Measurements from ENCODE around the gene NUBP2.

DNA sequence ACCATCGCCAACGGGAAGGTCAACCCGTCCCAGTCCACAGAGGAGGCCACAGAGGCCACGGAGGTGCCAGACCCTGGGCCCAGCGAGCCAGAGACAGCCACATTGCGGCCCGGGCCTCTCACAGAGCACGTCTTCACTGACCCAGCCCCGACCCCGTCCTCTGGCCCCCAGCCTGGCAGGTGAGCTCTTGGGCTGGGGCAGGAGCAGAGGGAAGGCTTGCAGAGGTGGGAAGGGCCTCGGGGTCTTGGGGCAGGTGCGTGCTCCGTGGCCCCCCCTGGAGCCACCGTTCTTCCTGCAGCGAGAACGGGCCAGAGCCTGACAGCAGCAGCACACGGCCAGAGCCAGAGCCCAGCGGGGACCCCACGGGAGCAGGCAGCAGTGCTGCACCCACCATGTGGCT is 16.5 kb upstream of the NUBP2 start:
- TF ChIP-seq, protein P1, sequence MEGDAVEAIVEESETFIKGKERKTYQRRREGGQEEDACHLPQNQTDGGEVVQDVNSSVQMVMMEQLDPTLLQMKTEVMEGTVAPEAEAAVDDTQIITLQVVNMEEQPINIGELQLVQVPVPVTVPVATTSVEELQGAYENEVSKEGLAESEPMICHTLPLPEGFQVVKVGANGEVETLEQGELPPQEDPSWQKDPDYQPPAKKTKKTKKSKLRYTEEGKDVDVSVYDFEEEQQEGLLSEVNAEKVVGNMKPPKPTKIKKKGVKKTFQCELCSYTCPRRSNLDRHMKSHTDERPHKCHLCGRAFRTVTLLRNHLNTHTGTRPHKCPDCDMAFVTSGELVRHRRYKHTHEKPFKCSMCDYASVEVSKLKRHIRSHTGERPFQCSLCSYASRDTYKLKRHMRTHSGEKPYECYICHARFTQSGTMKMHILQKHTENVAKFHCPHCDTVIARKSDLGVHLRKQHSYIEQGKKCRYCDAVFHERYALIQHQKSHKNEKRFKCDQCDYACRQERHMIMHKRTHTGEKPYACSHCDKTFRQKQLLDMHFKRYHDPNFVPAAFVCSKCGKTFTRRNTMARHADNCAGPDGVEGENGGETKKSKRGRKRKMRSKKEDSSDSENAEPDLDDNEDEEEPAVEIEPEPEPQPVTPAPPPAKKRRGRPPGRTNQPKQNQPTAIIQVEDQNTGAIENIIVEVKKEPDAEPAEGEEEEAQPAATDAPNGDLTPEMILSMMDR (IDR thresholded peaks at IDR 0.05), result no peak
- TF ChIP-seq POLR2A (IDR thresholded peaks at IDR 0.05), result no peak
